ENCODE measurements around the gene RIBC2. TPM values are rescaled to one million over a fixed set of nuclear protein-coding genes. Genes with fewer than 3 reads are reported as not detected.

The RIBC2 gene
- total and polyA plus RNA-seq, 9 of the 15 experiments (the other 6 are each of a cell fraction or from before 2014, with no cell fraction given) = not detected

- TF ChIP-seq ZNF318 (IDR thresholded peaks at IDR 0.05; ENCODE audit: borderline replicate concordance in 1 of 2, low read depth in 1 of 2) (no peak), MYC (IDR thresholded peaks at IDR 0.05; ENCODE audit: low read depth, low read length) (no peak), MYC (CRISPR knock-in tag; IDR thresholded peaks at IDR 0.05; ENCODE audit: borderline replicate concordance, low read depth) (no peak), ZFX (CRISPR knock-in tag; IDR thresholded peaks at IDR 0.05) (no peak), ADNP (tag; IDR thresholded peaks at IDR 0.05) (no peak), ELF4 (CRISPR knock-in tag; IDR thresholded peaks at IDR 0.05) (no peak), ZFP30 (CRISPR knock-in tag; IDR thresholded peaks at IDR 0.05; ENCODE audit: borderline replicate concordance) (no peak), ZNF347 (CRISPR knock-in tag; IDR thresholded peaks at IDR 0.05; ENCODE audit: low read depth) (no peak), DMBX1 (CRISPR knock-in tag; IDR thresholded peaks at IDR 0.05; ENCODE audit: borderline replicate concordance) (no peak)
These were observed 17.4 kb downstream of the RIBC2 start (continued) for GRCh38 chr22:45430871-45431270.
